Measurements from ENCODE around the gene FZD1. TPM values are rescaled to one million over a fixed set of nuclear protein-coding genes. Genes with fewer than 3 reads are reported as not detected.
A peak's percentile ranks its signal among the peaks of the same experiment; 100 is the strongest.

Gene FZD1
- total and polyA plus RNA-seq, 2 donors (not counting 1 experiment from before 2014, with no cell fraction given): 7.6 to 12.6 TPM

DNA sequence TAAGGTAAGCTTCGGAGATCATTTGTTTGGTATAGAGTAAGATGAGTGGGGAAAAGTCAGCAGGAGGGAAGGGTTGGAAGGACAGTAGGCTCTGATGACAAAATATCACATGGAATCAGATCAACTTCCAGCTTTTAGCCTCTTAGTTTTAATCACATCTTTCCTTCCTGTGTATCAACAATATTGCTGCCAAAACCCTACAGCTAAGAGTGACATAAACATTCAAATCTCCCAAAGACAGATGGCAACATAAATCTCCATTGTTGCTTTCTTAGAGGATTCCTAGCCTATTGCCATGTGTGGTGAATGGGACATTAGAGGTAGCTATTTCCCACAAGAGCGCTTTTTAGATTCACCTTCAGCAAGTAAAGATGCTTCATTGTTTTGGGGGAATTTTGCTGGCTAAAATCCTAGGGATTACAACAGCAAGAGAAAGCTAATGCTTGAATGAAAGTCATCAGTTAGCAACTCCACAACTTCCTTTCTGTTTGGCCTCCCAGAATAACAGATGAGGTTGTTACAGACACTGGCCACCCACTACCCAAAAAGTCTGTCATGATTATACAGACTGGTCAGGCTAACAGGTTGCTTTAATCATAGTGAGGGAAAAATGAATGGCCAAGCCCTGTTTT is 35.2 kb upstream of the FZD1 start:
- Histone ChIP-seq H3K4me3 (replicated peaks in 1 of 4; ENCODE audit: control extremely low read depth in 1 of 4, insufficient read depth in 1 of 4, low read depth in 3 of 4, low read length in 4 of 4) (peak overlapping the region in 1 of 4 experiments; percentile 11), H2AFZ (ENCODE audit: low read length) (no peak overlapping the region), H3K4me1 (ENCODE audit: control insufficient read depth, extremely low read depth, insufficient read depth, low read length) (peaks cover 2% of the 10 kb centered on the region), H3K27ac (ENCODE audit: insufficient read depth, low read length) (no peak overlapping the region), H4K20me1 (ENCODE audit: control insufficient read depth, extremely low read depth, insufficient read depth, low read length) (no peaks in the 10 kb centered on the region), H3K36me3 (ENCODE audit: control insufficient read depth, insufficient read depth, low read length) (no peaks in the 10 kb centered on the region), H3K9me3 (ENCODE audit: control insufficient read depth, insufficient read depth, low read depth, low read length) (no peaks in the 10 kb centered on the region), H3K79me2 (ENCODE audit: control insufficient read depth, insufficient read depth, low read length) (no peaks in the 10 kb centered on the region), H3K27me3 (ENCODE audit: control insufficient read depth, insufficient read depth, low read length) (no peaks in the 10 kb centered on the region), H3K4me2 (ENCODE audit: extremely low read depth, insufficient read depth, low read length) (peak overlapping the region; percentile 65), H3K9ac (ENCODE audit: insufficient read depth, low read length) (no peak overlapping the region)
- DNase-seq (ENCODE audit: low read depth in 2 of 2): peak in 1 of 2 donors; percentile 40
- TF ChIP-seq, protein P1, sequence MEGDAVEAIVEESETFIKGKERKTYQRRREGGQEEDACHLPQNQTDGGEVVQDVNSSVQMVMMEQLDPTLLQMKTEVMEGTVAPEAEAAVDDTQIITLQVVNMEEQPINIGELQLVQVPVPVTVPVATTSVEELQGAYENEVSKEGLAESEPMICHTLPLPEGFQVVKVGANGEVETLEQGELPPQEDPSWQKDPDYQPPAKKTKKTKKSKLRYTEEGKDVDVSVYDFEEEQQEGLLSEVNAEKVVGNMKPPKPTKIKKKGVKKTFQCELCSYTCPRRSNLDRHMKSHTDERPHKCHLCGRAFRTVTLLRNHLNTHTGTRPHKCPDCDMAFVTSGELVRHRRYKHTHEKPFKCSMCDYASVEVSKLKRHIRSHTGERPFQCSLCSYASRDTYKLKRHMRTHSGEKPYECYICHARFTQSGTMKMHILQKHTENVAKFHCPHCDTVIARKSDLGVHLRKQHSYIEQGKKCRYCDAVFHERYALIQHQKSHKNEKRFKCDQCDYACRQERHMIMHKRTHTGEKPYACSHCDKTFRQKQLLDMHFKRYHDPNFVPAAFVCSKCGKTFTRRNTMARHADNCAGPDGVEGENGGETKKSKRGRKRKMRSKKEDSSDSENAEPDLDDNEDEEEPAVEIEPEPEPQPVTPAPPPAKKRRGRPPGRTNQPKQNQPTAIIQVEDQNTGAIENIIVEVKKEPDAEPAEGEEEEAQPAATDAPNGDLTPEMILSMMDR (conservative IDR thresholded peaks at IDR 0.05 in 1 of 2, IDR thresholded peaks at IDR 0.05 in 1 of 2; ENCODE audit: low read depth in 1 of 2, low read length in 2 of 2): no peak
- TF ChIP-seq EZH2 (IDR thresholded peaks at IDR 0.05; ENCODE audit: low read length, missing control alignments): no peak

DNA sequence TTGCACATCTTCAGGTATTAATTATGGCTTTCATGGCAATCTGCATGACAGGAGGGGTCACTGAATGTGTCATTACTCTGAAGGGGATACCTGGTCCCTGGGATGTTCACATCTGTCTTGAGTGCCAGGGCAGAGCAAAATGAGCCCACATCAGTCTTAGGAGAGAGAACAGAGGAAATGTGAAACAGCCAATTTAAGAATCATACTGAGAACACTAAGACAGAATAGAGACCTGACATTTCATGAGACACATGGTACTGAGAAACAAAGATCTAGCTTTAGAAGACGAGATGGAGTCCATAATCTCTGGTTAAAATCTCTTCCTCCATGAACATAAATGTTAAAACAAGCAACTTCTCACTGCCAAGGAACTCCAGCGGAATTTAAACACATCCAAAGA is 34.1 kb upstream of the FZD1 start:
- Histone ChIP-seq H4K20me1 (ENCODE audit: control insufficient read depth, extremely low read depth, insufficient read depth, low read length) (no peaks in the 10 kb centered on the region), H3K9ac (ENCODE audit: insufficient read depth, low read length) (no peak overlapping the region), H3K36me3 (ENCODE audit: control insufficient read depth, insufficient read depth, low read length) (no peaks in the 10 kb centered on the region), H3K4me3 (replicated peaks in 1 of 4; ENCODE audit: control extremely low read depth in 1 of 4, insufficient read depth in 1 of 4, low read depth in 3 of 4, low read length in 4 of 4) (no peak overlapping the region), H3K27ac (ENCODE audit: insufficient read depth, low read length) (no peak overlapping the region), H3K4me2 (ENCODE audit: extremely low read depth, insufficient read depth, low read length) (no peak overlapping the region), H3K4me1 (ENCODE audit: control insufficient read depth, extremely low read depth, insufficient read depth, low read length) (peaks cover 2% of the 10 kb centered on the region), H3K9me3 (ENCODE audit: control insufficient read depth, insufficient read depth, low read depth, low read length) (no peaks in the 10 kb centered on the region), H2AFZ (ENCODE audit: low read length) (no peak overlapping the region), H3K27me3 (ENCODE audit: control insufficient read depth, insufficient read depth, low read length) (no peaks in the 10 kb centered on the region), H3K79me2 (ENCODE audit: control insufficient read depth, insufficient read depth, low read length) (no peaks in the 10 kb centered on the region)
- TF ChIP-seq, protein P1 (conservative IDR thresholded peaks at IDR 0.05 in 1 of 2, IDR thresholded peaks at IDR 0.05 in 1 of 2; ENCODE audit: low read depth in 1 of 2, low read length in 2 of 2): no peak
- no peak for TF ChIP-seq EZH2 (IDR thresholded peaks at IDR 0.05; ENCODE audit: low read length, missing control alignments)
- no peak for DNase-seq (ENCODE audit: low read depth in 2 of 2)

DNA sequence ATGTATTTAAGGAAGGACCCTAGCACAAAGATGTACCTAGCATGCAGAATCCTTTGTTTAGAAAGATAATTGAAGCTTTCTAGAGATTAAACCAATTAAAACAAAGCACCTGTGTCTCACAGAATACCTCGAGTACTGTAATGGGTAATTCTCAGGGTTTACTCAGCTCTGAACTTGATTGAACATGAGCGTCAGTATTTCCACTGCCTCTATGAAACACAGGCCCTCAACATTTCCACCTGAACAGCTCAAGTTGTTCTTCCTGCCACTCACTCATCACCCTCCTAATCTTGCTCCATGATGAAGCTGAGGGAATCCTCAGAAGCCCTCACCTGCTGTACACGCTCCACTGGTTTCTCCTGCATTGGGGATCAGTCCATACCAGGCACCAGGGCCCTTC is 33.7 kb upstream of the FZD1 start:
- H3K9me3 ChIP-seq (ENCODE audit: control insufficient read depth, insufficient read depth, low read depth, low read length): no peaks in the 10 kb centered on the region
- H3K9ac ChIP-seq (ENCODE audit: insufficient read depth, low read length): no peak overlapping the region
- H3K4me3 ChIP-seq (replicated peaks in 1 of 4; ENCODE audit: control extremely low read depth in 1 of 4, insufficient read depth in 1 of 4, low read depth in 3 of 4, low read length in 4 of 4): no peak overlapping the region
- H3K4me1 ChIP-seq (ENCODE audit: control insufficient read depth, extremely low read depth, insufficient read depth, low read length): peaks cover 2% of the 10 kb centered on the region
- H2AFZ ChIP-seq (ENCODE audit: low read length): no peak overlapping the region
- H3K27ac ChIP-seq (ENCODE audit: insufficient read depth, low read length): no peak overlapping the region
- H3K4me2 ChIP-seq (ENCODE audit: extremely low read depth, insufficient read depth, low read length): no peak overlapping the region
- no peak for DNase-seq (ENCODE audit: low read depth in 2 of 2)
- no peaks in the 10 kb centered on the region for H3K79me2 ChIP-seq (ENCODE audit: control insufficient read depth, insufficient read depth, low read length)
- H3K36me3 ChIP-seq (ENCODE audit: control insufficient read depth, insufficient read depth, low read length): no peaks in the 10 kb centered on the region
- H3K27me3 ChIP-seq (ENCODE audit: control insufficient read depth, insufficient read depth, low read length): no peaks in the 10 kb centered on the region
- H4K20me1 ChIP-seq (ENCODE audit: control insufficient read depth, extremely low read depth, insufficient read depth, low read length): no peaks in the 10 kb centered on the region
- no peak for TF ChIP-seq EZH2 (IDR thresholded peaks at IDR 0.05; ENCODE audit: low read length, missing control alignments)
- TF ChIP-seq, protein P1 (conservative IDR thresholded peaks at IDR 0.05 in 1 of 2, IDR thresholded peaks at IDR 0.05 in 1 of 2; ENCODE audit: low read depth in 1 of 2, low read length in 2 of 2): no peak

Data from fibroblast of lung (primary cell).